GM23338 (cell line): ENCODE data around the gene TPSAB1. TPM values are rescaled to one million over a fixed set of nuclear protein-coding genes. Genes with fewer than 3 reads are reported as not detected.
A peak's percentile ranks its signal among the peaks of the same experiment; 100 is the strongest.

ENCODE experiments used
- ATAC-seq: fragments of 200-7000 bp; cut with Tn5 transposase; 3 replicates; pipeline ENCODE4 v1.9.1; 2020
- DNase-seq: peaks from one replicate; pipeline ENCODE4 v3.0.0-alpha.2; 2015; ENCODE audit warnings: low spot score
- H2AFZ ChIP-seq: fragments of 200-600 bp; sonication (generic); 2 replicates; pipeline ENCODE4 v1.8.0; 2016; ENCODE audit warnings: antibody characterized with exemption, mild to moderate bottlenecking, moderate library complexity
- H3F3A ChIP-seq: fragments of 200-600 bp; sonication (generic); replicated peaks from 2 replicates; pipeline ENCODE4 v1.8.0; 2017; ENCODE audit warnings: antibody characterized with exemption, mixed run types, low read depth
- H3K27ac ChIP-seq: fragments of 200-600 bp; sonication (generic); 2 replicates; pipeline ENCODE4 v1.6.1; 2016; ENCODE audit warnings: low read depth
- H3K27me3 ChIP-seq: fragments of 200-600 bp; sonication (generic); 2 replicates; pipeline ENCODE4 v1.8.0; 2016; ENCODE audit warnings: mild to moderate bottlenecking, mixed run types, moderate library complexity; ENCODE audit not compliant: insufficient read depth
- H3K36me3 ChIP-seq: fragments of 200-600 bp; sonication (generic); 2 replicates; pipeline ENCODE4 v1.8.0; 2016; ENCODE audit warnings: mild to moderate bottlenecking; ENCODE audit not compliant: insufficient read depth
- H3K4me1 ChIP-seq: fragments of 200-600 bp; sonication (generic); 2 replicates; pipeline ENCODE4 v1.8.0; 2016; ENCODE audit warnings: mild to moderate bottlenecking, moderate library complexity; ENCODE audit not compliant: insufficient read depth
- H3K4me2 ChIP-seq: fragments of 200-600 bp; sonication (generic); 2 replicates; pipeline ENCODE4 v1.7.1; 2017; ENCODE audit warnings: mixed run types
- H3K4me3 ChIP-seq: fragments of 200-600 bp; sonication (generic); 2 replicates; pipeline ENCODE4 v1.6.1; 2016; ENCODE audit warnings: mixed run types
- H3K79me2 ChIP-seq: fragments of 200-600 bp; sonication (generic); replicated peaks from 2 replicates; pipeline ENCODE4 v1.8.0; 2017; ENCODE audit warnings: mild to moderate bottlenecking; ENCODE audit not compliant: insufficient read depth
- H3K9me2 ChIP-seq: fragments of 200-600 bp; sonication (generic); 2 replicates; pipeline ENCODE4 v1.8.0; 2017; ENCODE audit not compliant: insufficient read depth
- H4K20me1 ChIP-seq: fragments of 200-600 bp; sonication (generic); replicated peaks from 2 replicates; pipeline ENCODE4 v1.8.0; 2017; ENCODE audit warnings: mild to moderate bottlenecking; ENCODE audit not compliant: insufficient read depth
- H3K27ac Mint-ChIP-seq: 2 replicates; pipeline ENCODE4 v1.8.0; 2020; ENCODE audit warnings: inconsistent platforms, mild to moderate bottlenecking, moderate library complexity, mixed read lengths
- H3K27me3 Mint-ChIP-seq: 3 replicates; pipeline ENCODE4 v1.8.0; 2022; ENCODE audit warnings: low read depth, mild to moderate bottlenecking, moderate library complexity, mixed read lengths, inconsistent platforms; ENCODE audit not compliant: insufficient read depth, poor library complexity
- H3K36me3 Mint-ChIP-seq: 3 replicates; pipeline ENCODE4 v1.8.0; 2021; ENCODE audit warnings: low read depth, mild to moderate bottlenecking, inconsistent platforms, moderate library complexity, mixed read lengths
- H3K4me1 Mint-ChIP-seq: 3 replicates; pipeline ENCODE4 v1.8.0; 2020; ENCODE audit warnings: mild to moderate bottlenecking, inconsistent platforms, mixed read lengths
- H3K4me3 Mint-ChIP-seq: 3 replicates; pipeline ENCODE4 v1.8.0; 2021; ENCODE audit warnings: moderate library complexity, mild to moderate bottlenecking, inconsistent platforms, mixed read lengths
- H3K9me3 Mint-ChIP-seq: 3 replicates; pipeline ENCODE4 v1.8.0; 2020; ENCODE audit warnings: moderate library complexity, mild to moderate bottlenecking, inconsistent platforms, mixed read lengths
- CREB1 ChIP-seq: fragments of 250-450 bp; sonication (Bioruptor Pico); IDR thresholded peaks from 2 replicates; pipeline ENCODE4 v1.5.0; 2020; ENCODE audit warnings: low read depth, mild to moderate bottlenecking, moderate library complexity
- CTCF ChIP-seq, 2 experiments: fragments of 200-600 bp in 1 of 2; sonication (generic) in 1 of 2; conservative IDR thresholded peaks; 2 replicates each; pipeline versions ENCODE4 v1.5.1 to v1.6.1; 2016 to 2017; ENCODE audit warnings: antibody characterized with exemption in 2 of 2, low read depth in 2 of 2, mild to moderate bottlenecking in 2 of 2, moderate library complexity in 1 of 2
- EZH2phosphoT487 ChIP-seq: fragments of 200-600 bp; sonication (generic); IDR thresholded peaks from one replicate; pipeline ENCODE4 v1.8.1; 2018; ENCODE audit warnings: antibody characterized with exemption; ENCODE audit not compliant: unreplicated experiment
- JUNB ChIP-seq: IDR thresholded peaks from one replicate; pipeline ENCODE4 v1.6.1; 2016; ENCODE audit warnings: antibody characterized with exemption; ENCODE audit not compliant: unreplicated experiment
- NANOG ChIP-seq: IDR thresholded peaks from 2 replicates; pipeline ENCODE4 v1.6.1; 2016; ENCODE audit warnings: antibody characterized with exemption, borderline replicate concordance
- POLR2AphosphoS5 ChIP-seq: IDR thresholded peaks from 2 replicates; pipeline ENCODE4 v1.6.1; 2016; ENCODE audit warnings: antibody characterized with exemption, low read depth
- REST ChIP-seq: IDR thresholded peaks from one replicate; pipeline ENCODE4 v1.6.1; 2018; ENCODE audit warnings: antibody characterized with exemption; ENCODE audit not compliant: unreplicated experiment
- STAT1 ChIP-seq: IDR thresholded peaks from one replicate; pipeline ENCODE4 v1.6.1; 2016; ENCODE audit warnings: antibody characterized with exemption; ENCODE audit not compliant: unreplicated experiment
- ZNF114 ChIP-seq: fragments of 250-450 bp; sonication (Bioruptor Pico); IDR thresholded peaks from 2 replicates; pipeline ENCODE4 v1.5.0; 2020; ENCODE audit warnings: mild to moderate bottlenecking, moderate library complexity
- ZNF331 ChIP-seq: fragments of 250-450 bp; sonication (Bioruptor Pico); IDR thresholded peaks from 2 replicates; pipeline ENCODE4 v1.5.0; 2020; ENCODE audit warnings: low read depth, mild to moderate bottlenecking, moderate library complexity
- polyA plus RNA-seq: library from polyadenylated mRNA; unstranded; fragments of >200 nt; fragmentation: Nextera tagmentation; extraction: Ambion mirVana; gene quantifications from 2 replicates; pipeline ENCODE4 v1.2.1, GENCODE V29; 2016
- total RNA-seq: library from RNA; depleted of rRNA; stranded (reverse); fragments of >200 nt; shearing (Covaris generic); gene quantifications from 2 replicates; pipeline ENCODE4 v1.2.3, GENCODE V29; 2014

The TPSAB1 gene
- total and polyA plus RNA-seq, 2 experiments from 2014 or later: not detected

GRCh38 chr16:1258225-1258600 lies 17.7 kb downstream of the TPSAB1 start (continued):
- TF ChIP-seq REST (no peak), ZNF331 (CRISPR knock-in tag) (no peak), NANOG (no peak), POLR2AphosphoS5 (no peak), JUNB (no peak), ZNF114 (CRISPR knock-in tag) (no peak), STAT1 (no peak)

- no peaks in the 10 kb centered on the region for H3F3A ChIP-seq
- 0 out of 2 replicates have a peak, but pooled peaks cover 2% of the 10 kb centered on the region for H4K20me1 ChIP-seq
- peaks cover 27% of the 10 kb centered on the region for H3K27me3 Mint-ChIP-seq
- H3K27ac ChIP-seq: no peak overlapping the region
- DNase-seq (peak; percentile 45), ATAC-seq (peak; percentile 6; the same call in 2 of the 3 replicates)
- no peaks in the 10 kb centered on the region for H3K79me2 ChIP-seq
- no peaks in the 10 kb centered on the region for H3K36me3 Mint-ChIP-seq
- H3K36me3 ChIP-seq: no peaks in the 10 kb centered on the region
- no peaks in the 10 kb centered on the region for H3K4me1 ChIP-seq
- H3K27ac Mint-ChIP-seq: no peak overlapping the region
- H3K9me3 Mint-ChIP-seq: peaks cover under 1% of the 10 kb centered on the region; the same call in 1 of the 3 replicates
- peak overlapping the region; percentile 41; the same call in 1 of the 2 replicates for H3K4me3 ChIP-seq
- H3K4me2 ChIP-seq: peak overlapping the region; percentile 70
- H3K4me1 Mint-ChIP-seq: peaks cover 11% of the 10 kb centered on the region
- no peaks in the 10 kb centered on the region for H3K27me3 ChIP-seq
- no peaks in the 10 kb centered on the region for H3K9me2 ChIP-seq
- peak overlapping the region; percentile 64; the same call in 2 of the 3 replicates for H3K4me3 Mint-ChIP-seq
- 0 out of 2 replicates have a peak overlapping the region, but pooled peaks have one; percentile 38 for H2AFZ ChIP-seq
- TF ChIP-seq CTCF (conservative IDR thresholded peaks at IDR 0.05; ENCODE audit: low read depth in 2 of 2) (no peak), ZNF331 (CRISPR knock-in tag) (no peak), JUNB (no peak), EZH2phosphoT487 (no peak), CREB1 (CRISPR knock-in tag) (no peak), NANOG (no peak), POLR2AphosphoS5 (no peak), REST (no peak), STAT1 (no peak), ZNF114 (CRISPR knock-in tag) (no peak)
Measured at GRCh38 chr16:1258906-1259759, 18.6 kb downstream of the TPSAB1 start.
